Limb (tissue), 2 donors: ENCODE measurements around the gene POPDC2.
A peak's percentile ranks its signal among the peaks of the same experiment; 100 is the strongest.
"Not testable (repeated sequence)": the region's sequence is repeated elsewhere in the genome, so short reads cannot be mapped to it uniquely, and the experiment has no call there.

Experiments
- DNase-seq, 2 donors: peaks; one replicate each; pipeline ENCODE4 v3.0.0-alpha.2; 2016; ENCODE audit errors: extremely low spot score in 2 of 2

Gene POPDC2, protein sequence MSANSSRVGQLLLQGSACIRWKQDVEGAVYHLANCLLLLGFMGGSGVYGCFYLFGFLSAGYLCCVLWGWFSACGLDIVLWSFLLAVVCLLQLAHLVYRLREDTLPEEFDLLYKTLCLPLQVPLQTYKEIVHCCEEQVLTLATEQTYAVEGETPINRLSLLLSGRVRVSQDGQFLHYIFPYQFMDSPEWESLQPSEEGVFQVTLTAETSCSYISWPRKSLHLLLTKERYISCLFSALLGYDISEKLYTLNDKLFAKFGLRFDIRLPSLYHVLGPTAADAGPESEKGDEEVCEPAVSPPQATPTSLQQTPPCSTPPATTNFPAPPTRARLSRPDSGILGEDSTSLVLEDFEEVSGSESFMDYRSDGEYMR

DNA sequence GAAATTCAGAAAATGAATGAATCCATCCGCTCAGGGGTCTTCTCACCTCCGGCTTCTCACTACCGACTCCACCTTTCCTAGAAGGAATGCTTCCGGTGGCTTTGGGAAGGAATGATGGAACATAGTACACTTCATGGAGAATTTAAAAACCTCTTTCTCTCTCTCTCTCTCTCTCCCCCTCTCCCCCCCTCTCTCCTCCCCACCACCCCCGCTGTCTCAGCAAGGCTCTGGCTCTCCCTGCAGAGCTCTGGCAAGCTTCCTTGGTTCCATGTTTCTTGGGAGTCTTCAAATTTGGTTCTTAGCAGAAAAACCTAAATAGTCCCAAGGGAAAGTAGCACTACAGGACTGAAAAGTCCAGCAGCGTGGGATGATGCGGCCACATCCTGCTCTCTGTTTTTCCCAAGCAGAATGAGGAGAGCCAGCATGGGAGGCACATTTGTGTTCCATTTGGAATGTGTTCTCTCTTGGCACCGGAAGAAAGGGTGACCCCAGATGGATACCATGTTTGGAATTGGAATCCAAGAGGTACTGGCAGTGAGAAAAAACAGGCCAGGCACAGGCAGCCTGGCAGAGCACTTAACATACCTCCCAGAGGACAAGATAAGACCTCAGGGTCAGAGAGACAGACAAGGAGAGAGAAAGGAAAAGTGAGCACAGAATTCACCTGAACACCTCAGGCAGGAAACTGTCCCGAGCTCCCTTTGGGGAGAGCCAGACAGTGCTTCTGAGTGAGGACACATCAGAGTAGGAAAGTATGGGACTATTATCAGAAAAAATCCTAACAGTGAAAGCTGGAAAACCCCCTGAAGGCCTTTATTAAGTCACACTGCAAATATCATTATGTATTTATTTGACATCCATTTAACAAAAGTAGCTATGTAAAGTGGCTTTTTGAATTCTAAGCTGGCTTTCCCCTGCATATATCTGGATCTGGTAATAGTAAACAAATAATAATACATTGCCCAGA, at the start of gene POPDC2:
TSS of gene POPDC2 (minus strand) at position 116 of the 967 bp plus-strand sequence. CDS start 166 bp downstream, outside the sequence.
- no peak for DNase-seq

DNA sequence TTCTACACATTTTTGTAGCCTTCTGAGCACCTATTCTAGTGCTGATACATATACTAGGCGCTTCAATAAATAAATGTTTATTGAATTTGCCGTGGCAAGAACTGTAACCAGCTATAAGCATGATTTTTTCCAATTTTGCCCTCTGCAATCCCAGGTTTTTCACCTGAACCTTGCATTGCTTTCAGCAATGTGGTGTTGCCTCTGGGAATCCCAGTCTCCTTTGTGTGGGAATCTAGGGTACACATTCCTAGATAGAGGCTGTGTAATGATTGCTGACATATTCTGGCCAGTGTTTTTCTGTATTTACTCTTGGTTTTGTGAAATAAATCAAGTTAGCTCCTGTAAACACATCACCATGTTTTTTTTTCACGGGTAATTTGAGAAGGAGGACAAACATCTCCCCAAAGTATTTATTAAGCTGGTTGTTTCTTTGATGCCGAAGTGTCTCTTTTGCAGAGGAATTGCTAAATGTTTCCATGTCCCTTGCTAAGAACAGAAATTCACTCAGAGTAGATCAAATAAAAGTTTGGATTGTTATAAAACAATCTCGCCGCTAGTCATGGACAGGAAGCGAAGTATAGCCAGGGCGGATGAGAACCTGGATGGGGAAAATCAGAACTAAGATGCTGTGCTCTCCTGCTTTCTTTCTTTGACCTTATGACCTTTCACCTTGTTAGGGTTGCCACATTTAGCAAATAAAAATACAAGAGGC, 43.6 kb upstream of the POPDC2 start:
- DNase-seq, result no peak

DNA sequence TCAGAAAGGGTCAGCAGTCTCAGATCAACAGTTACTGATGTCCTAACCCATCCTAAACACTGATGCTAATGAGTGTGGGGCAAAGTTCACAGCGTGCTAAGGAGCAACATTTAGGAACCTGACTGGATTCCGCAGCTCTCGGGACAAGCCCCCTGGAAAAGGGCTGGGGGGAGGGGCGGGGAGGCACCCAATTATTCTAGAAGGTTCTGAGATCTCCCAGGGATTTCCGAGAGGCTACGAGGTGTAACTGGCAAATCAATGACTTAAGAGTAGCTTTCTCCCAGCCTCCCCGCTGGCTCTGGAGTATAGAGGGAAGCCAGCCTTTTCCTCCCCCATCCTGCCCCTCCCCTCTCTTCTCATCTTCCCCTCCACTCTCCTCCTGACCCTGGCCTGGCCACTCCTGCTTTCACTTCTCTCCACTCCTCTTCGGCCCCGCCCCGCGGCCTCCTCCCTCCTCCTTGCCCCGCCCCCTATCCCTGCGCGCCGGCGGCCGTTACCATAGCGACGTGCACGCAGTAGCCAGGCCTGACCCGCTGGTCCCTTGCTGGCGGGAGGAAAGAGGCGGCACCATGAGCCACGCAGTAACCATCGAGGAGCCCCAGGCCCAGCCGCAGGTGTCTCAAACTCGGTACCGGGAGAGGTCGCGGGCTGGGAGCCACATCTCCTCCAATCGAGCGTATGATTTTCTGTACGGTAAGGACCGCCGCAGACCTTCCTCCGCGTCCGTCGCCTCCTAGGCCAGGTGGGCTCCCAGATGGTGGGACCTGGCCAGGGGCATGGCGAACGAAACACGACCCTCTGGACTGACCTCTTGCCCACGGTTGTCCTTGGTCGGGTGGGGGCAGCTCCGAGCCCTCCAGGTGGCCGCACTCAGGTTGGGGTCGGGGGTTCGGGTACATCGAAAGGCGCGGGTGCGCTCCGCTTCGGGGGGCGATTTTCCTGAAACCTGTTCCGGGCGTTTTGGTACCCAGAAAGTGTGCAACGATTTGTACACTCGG, 42.4 kb upstream of the POPDC2 start, which contains the start of gene CFAP91:
TSS of gene CFAP91 (plus strand) at position 493 of the 998 bp plus-strand sequence. CDS start at position 570, 77 bp downstream.
- DNase-seq, result peak; percentile 91 to 95

DNA sequence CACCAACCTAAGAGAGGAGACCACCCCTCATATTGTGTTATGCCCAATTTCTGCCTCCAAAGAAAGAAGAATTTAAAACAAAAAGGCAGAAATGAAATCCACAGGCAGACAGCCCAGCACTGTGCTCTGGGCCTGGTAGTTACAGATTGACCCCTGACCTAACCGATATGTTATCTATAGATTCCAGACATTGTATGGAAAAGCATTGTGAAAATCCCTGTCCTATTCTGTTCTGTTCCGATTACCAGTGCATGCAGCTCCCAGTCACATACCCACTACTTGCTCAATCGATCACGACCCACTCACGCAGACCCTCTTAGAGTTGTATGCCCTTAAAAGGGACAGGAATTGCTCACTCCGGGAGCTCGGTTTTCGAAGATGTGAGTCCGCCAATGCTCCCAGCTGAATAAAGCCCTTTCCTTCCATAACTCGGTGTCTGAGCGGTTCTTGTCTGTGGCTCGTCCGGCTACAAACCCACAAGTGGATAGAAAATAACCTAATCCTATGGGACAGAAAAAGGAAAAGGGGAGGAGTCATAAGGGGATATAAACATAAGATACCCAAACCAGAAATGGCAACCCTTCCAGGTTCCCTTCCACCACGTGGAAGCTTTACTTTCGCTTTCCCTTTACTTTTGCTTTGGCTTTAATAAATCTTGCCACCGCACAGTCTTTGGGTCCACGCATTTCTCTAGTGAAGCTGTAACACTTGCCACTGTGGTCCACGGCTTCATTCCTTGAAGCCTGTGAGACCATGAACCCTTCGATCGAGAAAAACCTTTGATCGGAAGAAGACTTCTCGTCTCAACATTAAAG, 40.7 kb upstream of the POPDC2 start:
- DNase-seq, result no peak

DNA sequence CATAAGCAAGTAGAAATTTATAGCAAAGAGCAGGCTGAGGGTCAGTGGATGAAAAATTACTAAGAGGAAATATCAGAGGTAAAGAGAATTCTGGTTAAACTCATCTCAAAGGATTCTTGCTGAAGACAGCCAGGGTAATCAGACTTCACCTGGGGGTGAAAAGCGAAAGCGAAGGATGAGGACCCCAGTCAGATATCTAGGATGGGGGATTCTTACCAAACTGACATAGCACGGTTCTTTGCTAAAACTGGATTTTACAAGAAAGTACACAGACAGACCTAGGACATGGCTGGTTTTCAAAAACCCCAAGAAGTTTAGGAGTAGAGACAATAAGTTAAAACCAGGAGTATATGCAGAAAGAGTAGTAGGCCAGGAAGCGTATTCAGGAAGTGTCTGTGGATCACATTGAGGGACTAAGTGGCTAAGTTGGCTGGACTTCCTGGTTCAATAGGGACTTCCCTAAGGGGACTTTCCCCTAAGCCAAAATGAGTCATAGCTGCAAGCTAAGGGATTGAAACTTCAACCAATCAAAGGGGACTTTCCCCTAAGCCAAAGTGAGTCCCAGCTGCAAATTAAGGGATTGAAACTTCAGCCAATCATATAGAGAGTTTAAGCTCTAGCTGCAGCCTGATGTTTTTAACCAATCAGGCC, 40.0 kb upstream of the POPDC2 start:
- DNase-seq, result no peak

DNA sequence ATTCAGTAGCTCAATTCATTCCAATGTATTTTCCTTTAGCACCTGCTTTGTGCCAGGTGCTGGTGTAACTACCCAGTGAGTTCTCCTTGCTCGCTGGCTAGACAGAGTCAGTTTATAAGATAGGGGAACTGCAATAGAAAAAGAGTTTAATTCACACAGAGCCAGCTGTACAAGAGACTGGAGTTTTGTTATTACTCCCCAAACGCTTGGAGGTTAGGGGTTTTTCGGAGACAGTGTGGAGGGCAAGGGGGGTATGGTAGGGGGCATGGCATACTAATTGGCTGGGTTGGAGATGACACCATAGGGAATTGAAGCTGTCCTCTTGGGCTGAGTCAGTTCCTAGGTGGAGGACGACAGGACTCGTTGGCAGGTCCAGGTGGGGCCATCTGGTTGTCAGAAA, 37.0 kb upstream of the POPDC2 start:
- no peak for DNase-seq

DNA sequence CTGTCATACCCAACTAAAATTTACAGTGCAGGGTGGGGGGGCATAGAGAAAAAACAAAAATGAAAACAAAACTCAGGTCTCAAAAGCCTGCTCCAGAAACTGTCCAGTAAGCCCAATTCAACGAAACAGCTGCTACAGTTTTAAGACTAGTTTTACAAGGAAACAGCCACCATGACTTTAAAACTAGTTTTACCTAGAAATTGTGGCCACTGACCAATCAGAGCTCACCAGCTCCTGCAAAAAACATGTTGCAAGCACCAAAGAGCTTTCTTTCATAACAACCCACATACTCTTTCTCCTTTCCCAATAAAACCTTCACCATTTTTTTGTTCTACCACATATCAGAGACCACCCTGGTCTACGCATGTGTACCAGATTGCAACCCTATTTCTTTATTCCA, 35.1 kb upstream of the POPDC2 start:
- DNase-seq, result no peak

DNA sequence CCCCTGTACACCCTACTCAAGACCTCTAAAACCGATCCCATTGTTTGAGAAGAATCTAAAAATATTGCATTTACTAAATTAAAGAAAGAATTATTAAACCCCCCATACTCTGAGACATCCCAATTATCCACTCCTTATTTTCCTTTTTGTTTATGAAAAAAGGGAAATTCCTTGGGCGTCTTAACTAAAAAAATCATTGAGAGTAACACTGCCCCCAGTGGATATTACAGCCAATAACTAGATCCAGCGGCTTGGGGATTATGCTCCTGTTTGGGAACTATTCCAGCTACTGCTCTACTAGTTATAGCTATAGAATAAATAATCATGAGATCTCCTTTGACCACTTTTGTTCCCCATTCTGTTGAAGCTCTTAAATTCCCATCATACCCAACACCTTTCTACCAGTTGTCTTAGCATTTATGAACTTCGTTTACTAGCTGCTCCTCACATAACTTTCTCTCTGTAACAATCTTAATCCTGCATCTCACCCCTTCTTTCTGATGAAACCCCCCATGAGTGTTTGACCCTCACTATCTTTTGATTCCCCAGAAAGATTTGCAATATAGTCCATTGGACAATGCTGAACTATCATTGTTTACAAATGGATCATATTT, 29.8 kb upstream of the POPDC2 start:
- no peak for DNase-seq

DNA sequence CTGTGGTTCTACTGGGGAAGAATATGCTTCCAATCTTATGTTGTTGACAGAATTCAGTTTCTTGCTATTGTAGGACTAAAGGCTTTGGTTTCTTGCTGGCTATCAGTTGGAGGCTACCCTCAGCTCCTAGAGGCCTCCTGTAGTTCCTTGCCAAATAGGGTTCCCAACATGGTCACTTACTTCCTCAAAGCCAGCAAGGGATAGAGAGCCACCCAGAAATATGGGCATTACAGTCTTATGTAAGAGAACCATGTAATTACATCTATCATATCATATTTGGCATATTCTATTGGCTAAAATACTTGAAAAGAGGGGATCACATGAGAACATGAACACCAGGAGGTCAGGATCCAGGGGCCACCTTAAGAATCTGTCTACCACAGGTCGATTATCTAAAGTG, 23.0 kb upstream of the POPDC2 start:
- DNase-seq, result no peak

DNA sequence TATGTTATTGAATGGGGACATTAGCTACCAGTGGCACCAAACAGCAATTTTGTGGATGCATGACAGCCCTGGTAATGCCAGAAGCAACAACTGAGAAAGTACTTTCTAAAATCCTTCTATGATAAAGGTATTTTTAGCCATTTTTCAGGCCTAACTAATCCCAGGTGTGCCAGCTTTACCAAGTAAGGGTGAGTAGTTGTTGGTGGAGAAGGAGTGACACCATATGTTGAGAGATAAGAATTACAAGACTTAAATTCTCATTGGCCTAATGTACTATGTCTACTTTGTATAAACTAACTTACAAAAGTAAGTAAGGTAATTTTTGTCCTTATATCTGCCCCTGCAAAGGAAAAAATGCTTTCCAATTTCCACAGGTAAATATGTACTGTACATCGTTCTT, 20.9 kb upstream of the POPDC2 start:
- DNase-seq, result peak in 1 of 2 donors; percentile 56

DNA sequence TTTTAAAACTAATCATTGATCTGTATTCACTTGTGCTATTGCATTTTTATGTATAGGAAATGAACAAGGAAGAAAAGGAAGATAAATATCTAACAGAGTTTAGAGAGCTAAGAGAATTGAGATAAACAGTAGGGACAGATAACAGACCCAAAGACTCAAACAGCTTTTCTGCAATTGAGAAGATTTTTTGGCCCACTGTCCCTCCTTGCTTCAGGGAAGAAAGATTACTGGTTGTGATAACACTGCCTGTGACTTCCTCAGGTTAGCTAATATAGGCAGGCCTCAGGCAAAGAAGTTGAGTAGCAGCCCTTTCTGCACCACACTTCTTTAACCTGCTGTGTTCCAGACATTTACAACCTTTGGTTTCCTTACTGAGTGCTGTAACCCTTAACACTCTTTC, 19.5 kb upstream of the POPDC2 start:
- no peak for DNase-seq

DNA sequence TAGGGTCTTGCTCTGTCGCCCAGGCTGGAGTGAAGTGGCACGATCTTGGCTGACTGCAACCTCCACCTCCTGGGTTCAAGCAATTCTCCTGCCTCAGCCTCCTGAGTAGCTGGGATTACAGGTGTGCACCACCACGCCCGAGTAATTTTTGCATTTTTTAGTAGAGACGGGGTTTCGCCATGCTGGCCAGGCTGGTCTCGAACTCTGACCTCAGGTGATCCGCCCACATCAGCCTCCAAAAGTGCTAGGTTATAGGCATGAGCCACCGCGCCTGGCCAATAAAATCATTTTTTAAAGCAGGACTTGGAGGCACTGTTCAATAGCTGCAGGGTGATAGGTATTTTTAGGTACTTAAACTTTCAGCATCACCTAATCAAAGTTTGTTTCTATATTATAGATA, 17.8 kb upstream of the POPDC2 start:
- DNase-seq, result not testable (repeated sequence)

DNA sequence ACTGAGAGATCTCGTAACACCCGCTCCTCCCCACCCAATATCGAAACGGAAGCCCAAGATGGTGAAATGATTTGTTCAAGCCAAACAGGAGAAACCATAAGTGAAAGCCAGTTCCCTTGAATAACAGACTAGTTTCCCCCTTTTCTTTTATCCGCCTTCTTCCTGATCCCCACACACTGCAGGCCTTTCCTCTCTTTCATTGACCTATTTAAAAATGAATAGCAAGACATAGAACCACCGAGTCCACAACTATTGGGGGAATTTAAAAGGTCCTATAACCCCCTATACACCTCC, 17.2 kb upstream of the POPDC2 start:
- DNase-seq, result no peak

DNA sequence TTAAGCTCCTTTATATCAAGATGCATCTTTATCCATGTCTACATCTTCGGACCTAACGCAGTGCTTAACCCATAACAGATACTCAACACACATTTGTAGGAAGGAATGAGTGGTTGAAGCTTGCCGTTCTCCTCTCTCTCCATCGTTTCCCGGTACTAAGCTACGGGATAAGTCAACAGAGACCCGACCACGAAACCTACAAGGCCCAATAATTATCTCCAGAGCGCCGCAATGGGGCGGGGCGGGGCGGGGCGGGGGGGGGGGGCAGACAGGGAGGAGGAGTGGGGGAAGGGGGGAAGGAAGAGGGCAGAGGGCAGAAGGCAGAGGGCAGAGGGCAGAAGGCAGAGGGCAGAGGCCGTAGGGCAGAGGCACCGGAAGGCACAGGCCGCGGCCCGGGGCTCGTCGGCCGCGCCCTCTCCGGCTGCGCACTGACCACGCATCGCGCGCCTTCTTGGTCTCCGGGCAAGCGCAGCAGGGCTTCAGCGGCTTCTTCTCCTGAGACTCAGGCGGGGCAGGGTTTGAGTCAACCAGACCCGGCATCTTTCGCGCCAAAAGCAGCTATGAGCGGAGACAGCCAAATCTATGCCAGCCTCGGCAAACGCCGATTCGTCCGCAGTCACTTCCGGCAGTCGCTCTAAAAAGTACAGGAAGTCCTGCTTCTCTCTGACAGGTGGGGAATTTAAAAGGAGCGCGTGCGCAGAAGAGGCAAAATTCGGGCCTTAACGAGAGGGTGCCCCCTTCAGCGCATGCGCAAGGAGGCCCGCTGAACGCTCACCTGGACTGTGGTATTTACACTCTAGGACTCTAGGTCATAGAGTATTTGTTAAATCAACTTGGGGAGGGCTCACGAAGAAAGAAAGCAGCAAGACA, 16.6 kb upstream of the POPDC2 start, which contains the start of gene COX17:
TSS of gene COX17 (minus strand) at position 636 of the 870 bp plus-strand sequence. CDS start at position 540, 96 bp downstream.
- peak; percentile 93 to 96 for DNase-seq

DNA sequence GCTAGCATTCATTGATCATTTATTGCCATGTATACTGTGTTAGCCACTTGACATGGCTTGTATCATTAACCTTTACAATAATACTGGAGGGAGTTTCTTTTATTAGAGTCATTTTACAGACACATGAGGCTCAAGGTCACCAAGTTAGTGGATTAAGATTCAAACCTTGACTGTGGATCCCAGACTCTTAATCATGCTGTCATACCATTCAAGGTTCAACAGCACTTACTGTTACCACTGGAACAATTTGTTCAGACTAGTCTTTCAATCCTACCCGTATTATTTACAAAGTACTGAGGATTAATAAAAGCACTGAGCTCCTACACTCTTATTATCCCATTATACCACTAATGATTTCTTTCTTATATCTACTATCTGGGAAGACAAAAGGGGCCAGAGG, 15.6 kb upstream of the POPDC2 start:
- no peak for DNase-seq

DNA sequence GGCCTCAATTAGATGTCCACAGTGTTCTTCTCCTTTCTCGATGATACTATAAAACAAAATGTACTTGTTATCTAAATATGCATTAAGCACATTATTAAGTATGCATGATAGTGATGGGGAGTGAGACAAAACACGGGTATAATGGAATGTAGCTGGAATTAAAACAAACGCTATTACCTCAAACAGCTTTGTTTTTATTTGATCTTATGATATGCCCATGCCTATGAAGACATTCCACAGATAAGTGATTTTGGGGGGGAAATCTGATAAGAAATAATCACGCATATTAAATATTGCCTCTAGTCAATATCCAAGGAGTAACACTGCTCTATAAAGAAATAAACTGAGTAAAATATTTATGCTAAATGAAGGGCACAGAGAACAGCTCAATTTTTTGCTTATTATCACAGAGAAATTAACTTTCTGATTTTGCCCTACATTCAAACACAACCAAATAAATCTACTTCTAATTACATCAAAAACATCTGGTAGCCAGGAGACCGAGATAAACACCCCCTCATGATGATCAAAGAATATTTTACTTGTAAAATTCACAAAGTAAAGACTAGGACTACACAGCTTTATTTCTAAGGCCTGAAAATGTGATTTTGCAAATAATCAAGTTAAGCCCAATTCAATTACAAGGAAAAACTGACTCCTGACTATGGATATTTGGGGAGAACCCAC, 14.9 kb upstream of the POPDC2 start:
- DNase-seq, result no peak

DNA sequence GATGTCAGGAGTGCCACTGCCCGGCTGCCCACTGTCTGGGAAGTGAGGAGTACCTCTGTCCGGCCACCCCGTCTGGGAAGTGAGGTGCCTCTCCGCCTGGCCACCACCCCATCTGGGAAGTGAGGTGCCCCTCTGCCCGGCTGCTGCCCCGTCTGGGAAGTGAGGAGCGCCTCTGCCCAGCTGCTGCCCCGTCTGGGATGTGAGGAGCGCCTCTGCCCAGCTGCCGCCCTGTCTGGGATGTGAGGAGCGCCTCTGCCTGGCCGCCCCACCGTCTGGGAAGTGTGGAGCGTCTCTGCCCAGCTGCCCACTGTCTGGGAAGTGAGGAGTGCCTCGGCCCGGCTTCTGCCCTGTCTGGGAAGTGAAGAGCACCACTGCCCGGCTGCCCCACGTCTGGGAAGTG, 13.5 kb upstream of the POPDC2 start:
- no peak for DNase-seq
